H9 (cell line): ENCODE data around the gene SETD3. TPM values are rescaled to one million over a fixed set of nuclear protein-coding genes. Genes with fewer than 3 reads are reported as not detected.
A peak's percentile ranks its signal among the peaks of the same experiment; 100 is the strongest.

Experiments
- DNase-seq: peaks from one replicate; pipeline ENCODE4 v3.0.0-alpha.2; 2017
- H2AFZ ChIP-seq: one replicate; pipeline ENCODE4 v1.6.1; 2013; ENCODE audit warnings: mild to moderate bottlenecking, low read length, control low read depth, moderate library complexity
- H2AK5ac ChIP-seq: 2 replicates; pipeline ENCODE4 v1.6.1; 2013; ENCODE audit warnings: low read length, control low read depth, mixed read lengths; ENCODE audit not compliant: insufficient read length
- H2BK120ac ChIP-seq: one replicate; pipeline ENCODE4 v1.6.1; 2013; ENCODE audit warnings: low read depth, mild to moderate bottlenecking, low read length, control low read depth, inconsistent platforms; ENCODE audit not compliant: poor library complexity, severe bottlenecking
- H2BK12ac ChIP-seq: 2 replicates; pipeline ENCODE4 v1.6.1; 2013; ENCODE audit warnings: low read length, control low read depth, mixed read lengths, low read depth; ENCODE audit not compliant: insufficient read length
- H2BK15ac ChIP-seq: 2 replicates; pipeline ENCODE4 v1.6.1; 2013; ENCODE audit warnings: low read depth, low read length, control low read depth
- H2BK20ac ChIP-seq: one replicate; pipeline ENCODE4 v1.6.1; 2013; ENCODE audit warnings: low read depth, mild to moderate bottlenecking, low read length, control low read depth, inconsistent platforms; ENCODE audit not compliant: poor library complexity, severe bottlenecking
- H2BK5ac ChIP-seq: 2 replicates; pipeline ENCODE4 v1.6.1; 2013; ENCODE audit warnings: low read length, control low read depth, mixed read lengths; ENCODE audit not compliant: insufficient read length
- H3K14ac ChIP-seq: 2 replicates; pipeline ENCODE4 v1.6.1; 2013; ENCODE audit warnings: low read length, control low read depth; ENCODE audit not compliant: insufficient read depth
- H3K18ac ChIP-seq: 2 replicates; pipeline ENCODE4 v1.6.1; 2013; ENCODE audit warnings: low read depth, mild to moderate bottlenecking, mixed read lengths, low read length, control low read depth; ENCODE audit not compliant: insufficient read length
- H3K23ac ChIP-seq: 2 replicates; pipeline ENCODE4 v1.6.1; 2013; ENCODE audit warnings: low read length, control low read depth, mixed read lengths, low read depth; ENCODE audit not compliant: insufficient read length
- H3K23me2 ChIP-seq: 2 replicates; pipeline ENCODE4 v1.6.1; 2013; ENCODE audit warnings: low read depth, mild to moderate bottlenecking, mixed read lengths, low read length, control low read depth; ENCODE audit not compliant: insufficient read length, poor library complexity, severe bottlenecking
- H3K27ac ChIP-seq: 2 replicates; pipeline ENCODE4 v1.5.1; 2013; ENCODE audit warnings: low read length, control low read depth, mixed read lengths, low read depth; ENCODE audit not compliant: insufficient read length
- H3K27me3 ChIP-seq: 2 replicates; pipeline ENCODE4 v1.6.1; 2013; ENCODE audit warnings: low read length, control low read depth, inconsistent platforms; ENCODE audit not compliant: insufficient read depth
- H3K4ac ChIP-seq: 2 replicates; pipeline ENCODE4 v1.6.1; 2013; ENCODE audit warnings: low read depth, mild to moderate bottlenecking, control low read depth, inconsistent platforms, low read length, moderate library complexity
- H3K4me1 ChIP-seq: 2 replicates; pipeline ENCODE4 v1.6.1; 2013; ENCODE audit warnings: low read length, control low read depth, inconsistent platforms; ENCODE audit not compliant: insufficient read depth
- H3K4me2 ChIP-seq: 2 replicates; pipeline ENCODE4 v1.6.1; 2013; ENCODE audit warnings: low read length, control low read depth, mixed read lengths; ENCODE audit not compliant: insufficient read length, insufficient read depth
- H3K56ac ChIP-seq: 2 replicates; pipeline ENCODE4 v1.6.1; 2013; ENCODE audit warnings: low read depth, mild to moderate bottlenecking, mixed read lengths, low read length, control low read depth; ENCODE audit not compliant: insufficient read length
- H3K79me1 ChIP-seq: 2 replicates; pipeline ENCODE4 v1.6.1; 2013; ENCODE audit warnings: low read depth, mild to moderate bottlenecking, moderate library complexity, low read length, control low read depth, inconsistent platforms; ENCODE audit not compliant: insufficient read depth, poor library complexity, severe bottlenecking
- H3K79me2 ChIP-seq: 2 replicates; pipeline ENCODE4 v1.6.1; 2013; ENCODE audit warnings: low read length, control low read depth, inconsistent platforms; ENCODE audit not compliant: insufficient read depth
- H3K9ac ChIP-seq: 2 replicates; pipeline ENCODE4 v1.6.1; 2013; ENCODE audit warnings: low read length, control low read depth, mixed read lengths; ENCODE audit not compliant: insufficient read length; ENCODE audit errors: extremely low read depth
- H3K9me3 ChIP-seq: one replicate; pipeline ENCODE4 v1.6.1; 2013; ENCODE audit warnings: low read depth, low read length, inconsistent platforms; ENCODE audit not compliant: control insufficient read depth
- H3T11ph ChIP-seq: one replicate; pipeline ENCODE4 v1.6.1; 2013; ENCODE audit warnings: mild to moderate bottlenecking, low read length, control low read depth, inconsistent platforms
- H4K20me1 ChIP-seq: one replicate; pipeline ENCODE4 v1.6.1; 2013; ENCODE audit not compliant: control insufficient read depth, insufficient read length, insufficient read depth
- H4K5ac ChIP-seq: 2 replicates; pipeline ENCODE4 v1.6.1; 2013; ENCODE audit warnings: low read depth, mild to moderate bottlenecking, mixed read lengths, low read length, control low read depth; ENCODE audit not compliant: insufficient read length
- H4K8ac ChIP-seq: replicated peaks from 2 replicates; pipeline ENCODE4 v1.6.1; 2013; ENCODE audit warnings: low read length, control low read depth, mixed read lengths, low read depth; ENCODE audit not compliant: insufficient read length
- H4K91ac ChIP-seq: 2 replicates; pipeline ENCODE4 v1.6.1; 2013; ENCODE audit warnings: low read depth, mild to moderate bottlenecking, moderate library complexity, mixed read lengths, low read length, control low read depth; ENCODE audit not compliant: insufficient read length
- H3K27ac Mint-ChIP-seq, 3 experiments: 2 replicates in 2 of 3; 3 replicates in 1 of 3; pipeline ENCODE4 v1.8.0; 2020 to 2021; ENCODE audit warnings: mixed read lengths in 3 of 3, mild to moderate bottlenecking in 1 of 3, moderate library complexity in 1 of 3
- H3K27me3 Mint-ChIP-seq: 2 replicates; pipeline ENCODE4 v1.8.0; 2021; ENCODE audit warnings: low read depth, mild to moderate bottlenecking, moderate library complexity, mixed read lengths
- H3K36me3 Mint-ChIP-seq, 3 experiments: 2 replicates in 2 of 3; 3 replicates in 1 of 3; pipeline ENCODE4 v1.8.0; 2020 to 2021; ENCODE audit warnings: low read depth in 3 of 3, mixed read lengths in 3 of 3; ENCODE audit not compliant: insufficient read depth in 1 of 3
- H3K4me1 Mint-ChIP-seq, 2 experiments: 2 replicates each; pipeline ENCODE4 v1.8.0; 2020; ENCODE audit warnings: mixed read lengths in 2 of 2
- H3K4me3 Mint-ChIP-seq, 2 experiments: 2 replicates in 1 of 2; 3 replicates in 1 of 2; pipeline ENCODE4 v1.8.0; 2020 to 2021; ENCODE audit warnings: mild to moderate bottlenecking in 2 of 2, mixed read lengths in 2 of 2, moderate library complexity in 1 of 2
- H3K9me3 Mint-ChIP-seq, 2 experiments: 2 replicates in 1 of 2; 3 replicates in 1 of 2; pipeline ENCODE4 v1.8.0; 2020; ENCODE audit warnings: mild to moderate bottlenecking in 2 of 2, mixed read lengths in 2 of 2, moderate library complexity in 1 of 2
- WGBS: extraction: QIAGEN DNeasy Blood & Tissue Kit; methylation state at CpG from one replicate; pipeline ENCODE4 v1.1.7; 2013; ENCODE audit warnings: missing lambda C conversion rate, low lambda C conversion rate, mixed read lengths; ENCODE audit not compliant: insufficient read length; ENCODE audit errors: extremely low coverage; 5-methylcytosine and 5-hydroxymethylcytosine counted together
- total RNA-seq: library from RNA; stranded (reverse); gene quantifications from 2 replicates; pipeline ENCODE4 v1.2.1, GENCODE V29; 2021
- TF ChIP-seq, protein P1 (sequence below): fragments of 200-600 bp; sonication (generic); conservative IDR thresholded peaks from 3 replicates; pipeline ENCODE4 v1.8.0; 2021; ENCODE audit warnings: antibody characterized with exemption, mild to moderate bottlenecking

Gene SETD3
- total RNA-seq, 1 experiment from 2014 or later = 56.7 TPM

GRCh38 chr14:99407416-99407815 is 73.2 kb downstream of the SETD3 start:
- no peaks in the 10 kb centered on the region for H3K79me1 ChIP-seq
- Mint-ChIP-seq H3K4me1 (peaks cover 47 to 48% of the 10 kb centered on the region in 2 experiments), H3K9me3 (no peaks in the 10 kb centered on the region), H3K36me3 (peaks cover 10 to 37% (median 22%) of the 10 kb centered on the region in 3 experiments; a peak in 6 of 7 replicates), H3K27me3 (no peaks in the 10 kb centered on the region; the same call in 1 of the 2 replicates), H3K4me3 (no peak overlapping the region), H3K27ac (peak overlapping the region; percentile 22 to 89 (median 59); a peak in 4 of 7 replicates)
- H2AK5ac ChIP-seq = no peak overlapping the region
- no peak overlapping the region for H3K23ac ChIP-seq
- H2BK20ac ChIP-seq = no peak overlapping the region
- H3K4me2 ChIP-seq = no peak overlapping the region
- peaks cover 5% of the 10 kb centered on the region; the same call in 1 of the 2 replicates for H3K4me1 ChIP-seq
- no peaks in the 10 kb centered on the region for H3K23me2 ChIP-seq
- H2AFZ ChIP-seq = no peak overlapping the region
- no peaks in the 10 kb centered on the region for H3K79me2 ChIP-seq
- TF ChIP-seq, protein P1, sequence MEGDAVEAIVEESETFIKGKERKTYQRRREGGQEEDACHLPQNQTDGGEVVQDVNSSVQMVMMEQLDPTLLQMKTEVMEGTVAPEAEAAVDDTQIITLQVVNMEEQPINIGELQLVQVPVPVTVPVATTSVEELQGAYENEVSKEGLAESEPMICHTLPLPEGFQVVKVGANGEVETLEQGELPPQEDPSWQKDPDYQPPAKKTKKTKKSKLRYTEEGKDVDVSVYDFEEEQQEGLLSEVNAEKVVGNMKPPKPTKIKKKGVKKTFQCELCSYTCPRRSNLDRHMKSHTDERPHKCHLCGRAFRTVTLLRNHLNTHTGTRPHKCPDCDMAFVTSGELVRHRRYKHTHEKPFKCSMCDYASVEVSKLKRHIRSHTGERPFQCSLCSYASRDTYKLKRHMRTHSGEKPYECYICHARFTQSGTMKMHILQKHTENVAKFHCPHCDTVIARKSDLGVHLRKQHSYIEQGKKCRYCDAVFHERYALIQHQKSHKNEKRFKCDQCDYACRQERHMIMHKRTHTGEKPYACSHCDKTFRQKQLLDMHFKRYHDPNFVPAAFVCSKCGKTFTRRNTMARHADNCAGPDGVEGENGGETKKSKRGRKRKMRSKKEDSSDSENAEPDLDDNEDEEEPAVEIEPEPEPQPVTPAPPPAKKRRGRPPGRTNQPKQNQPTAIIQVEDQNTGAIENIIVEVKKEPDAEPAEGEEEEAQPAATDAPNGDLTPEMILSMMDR = no peak
- H3K9ac ChIP-seq = no peak overlapping the region
- no peaks in the 10 kb centered on the region for H3K9me3 ChIP-seq
- H3K27me3 ChIP-seq = no peaks in the 10 kb centered on the region
- H3K14ac ChIP-seq = no peak overlapping the region; the same call in 1 of the 2 replicates
- no peak for DNase-seq
- H2BK120ac ChIP-seq = no peak overlapping the region
- peak overlapping the region; percentile 59 for H3K18ac ChIP-seq
- H4K91ac ChIP-seq = no peak overlapping the region
- H3K27ac ChIP-seq = no peak overlapping the region
- no peak overlapping the region for H4K5ac ChIP-seq
- no peak overlapping the region for H3T11ph ChIP-seq
- no peak overlapping the region for H4K8ac ChIP-seq
- 0 out of 2 replicates have a peak overlapping the region, but pooled peaks have one; percentile 45 for H2BK15ac ChIP-seq
- H3K4ac ChIP-seq = no peak overlapping the region
- H4K20me1 ChIP-seq = no peaks in the 10 kb centered on the region
- WGBS = no CpG with 5 or more reads among the region's 11 CpGs
- H3K56ac ChIP-seq = no peak overlapping the region
- no peak overlapping the region for H2BK5ac ChIP-seq
- no peak overlapping the region for H2BK12ac ChIP-seq
